HepG2 (cell line): ENCODE measurements around the gene SLCO2B1. TPM values are rescaled to one million over a fixed set of nuclear protein-coding genes. Genes with fewer than 3 reads are reported as not detected.
A peak's percentile ranks its signal among the peaks of the same experiment; 100 is the strongest.

Experiments used
- DMAP1 ChIP-seq: IDR thresholded peaks from 2 replicates; pipeline ENCODE4 v1.6.1; 2016
- EHMT2 ChIP-seq: fragments of 200-600 bp; sonication (generic); IDR thresholded peaks from 2 replicates; pipeline ENCODE4 v1.7.0; 2017; ENCODE audit warnings: antibody characterized with exemption, low read depth, low read length, borderline replicate concordance
- ERF ChIP-seq: IDR thresholded peaks from 2 replicates; pipeline ENCODE4 v1.6.1; 2018; ENCODE audit warnings: missing biosample characterization, missing genetic modification reagents
- FOSL2 ChIP-seq: sonication (generic); formaldehyde crosslinking; IDR thresholded peaks from 2 replicates; pipeline ENCODE4 v1.4.0; 2020; ENCODE audit warnings: missing genetic modification reagents
- GLI4 ChIP-seq: sonication (generic); formaldehyde crosslinking; IDR thresholded peaks from 2 replicates; pipeline ENCODE4 v1.5.1; 2020; ENCODE audit warnings: missing genetic modification reagents, mild to moderate bottlenecking, moderate library complexity, borderline replicate concordance
- HOXD1 ChIP-seq: sonication (generic); formaldehyde crosslinking; IDR thresholded peaks from 2 replicates; pipeline ENCODE4 v1.5.0; 2020; ENCODE audit warnings: missing genetic modification reagents
- MED13 ChIP-seq: sonication (generic); formaldehyde crosslinking; IDR thresholded peaks from 2 replicates; pipeline ENCODE4 v1.5.0; 2020; ENCODE audit warnings: missing genetic modification reagents
- PHF21A ChIP-seq: sonication (generic); formaldehyde crosslinking; IDR thresholded peaks from 2 replicates; pipeline ENCODE4 v1.5.0; 2020; ENCODE audit warnings: mild to moderate bottlenecking, missing genetic modification reagents
- RFXAP ChIP-seq: sonication (generic); formaldehyde crosslinking; IDR thresholded peaks from 2 replicates; pipeline ENCODE4 v1.4.0; 2020; ENCODE audit warnings: missing genetic modification reagents, borderline replicate concordance
- TBX2 ChIP-seq: sonication (generic); formaldehyde crosslinking; IDR thresholded peaks from 2 replicates; pipeline ENCODE4 v1.5.0; 2020; ENCODE audit warnings: missing genetic modification reagents, mild to moderate bottlenecking, borderline replicate concordance
- ZBTB21 ChIP-seq: sonication (generic); formaldehyde crosslinking; IDR thresholded peaks from 2 replicates; pipeline ENCODE4 v1.4.0; 2020; ENCODE audit warnings: missing genetic modification reagents
- ZNF230 ChIP-seq: sonication (generic); formaldehyde crosslinking; IDR thresholded peaks from 2 replicates; pipeline ENCODE4 v1.4.0; 2020; ENCODE audit warnings: mild to moderate bottlenecking, missing genetic modification reagents
- ZNF839 ChIP-seq: sonication (generic); formaldehyde crosslinking; IDR thresholded peaks from 2 replicates; pipeline ENCODE4 v1.4.0; 2020; ENCODE audit warnings: missing genetic modification reagents, mild to moderate bottlenecking, borderline replicate concordance
- polyA plus RNA-seq, 8 experiments: library from polyadenylated mRNA; depleted of rRNA in 3 of 8; stranded (reverse) in 7 of 8; unstranded in 1 of 8; fragments of >200 nt; fragmentation: Illumina TruSeq in 4 of 8; extraction: Trizol in 4 of 8; gene quantifications; 2 replicates each; pipeline versions ENCODE4 v1.2.1 to v1.2.3, GENCODE V29; 2011 to 2016; ENCODE audit warnings: low read depth in 4 of 8, missing spikeins in 1 of 8, mixed read lengths in 1 of 8; ENCODE audit not compliant: insufficient read depth in 1 of 8
- total RNA-seq, 5 experiments: library from RNA; depleted of rRNA; stranded (reverse); fragments of >200 nt; fragmentation: Illumina TruSeq; extraction: Trizol; gene quantifications; 2 replicates each; pipeline ENCODE4 v1.2.3, GENCODE V29; 2016; ENCODE audit warnings: low read depth in 1 of 5
- TF ChIP-seq, protein P1 (sequence below): sonication (generic); formaldehyde crosslinking; IDR thresholded peaks from 2 replicates; pipeline ENCODE4 v1.4.0; 2020; ENCODE audit warnings: low read depth, missing genetic modification reagents
- TF ChIP-seq, protein P2 (sequence below): sonication (generic); formaldehyde crosslinking; IDR thresholded peaks from 2 replicates; pipeline ENCODE4 v1.4.0; 2020; ENCODE audit warnings: missing genetic modification reagents
- TF ChIP-seq, protein P3 (sequence below): sonication (generic); formaldehyde crosslinking; IDR thresholded peaks from 2 replicates; pipeline ENCODE4 v1.4.0; 2020; ENCODE audit warnings: missing genetic modification reagents, borderline replicate concordance
- TF ChIP-seq, protein P4 (sequence below): sonication (generic); formaldehyde crosslinking; IDR thresholded peaks from 2 replicates; pipeline ENCODE4 v1.5.0; 2020; ENCODE audit warnings: missing genetic modification reagents
- TF ChIP-seq, protein P5 (sequence below): sonication (generic); formaldehyde crosslinking; IDR thresholded peaks from 2 replicates; pipeline ENCODE4 v1.8.0; 2023; ENCODE audit warnings: mild to moderate bottlenecking, missing genetic modification reagents

SLCO2B1 gene
- total and polyA plus RNA-seq, 2 of the 13 experiments (the other 11 are each of a cell fraction or from before 2014, with no cell fraction given): 15.3 to 19.8 TPM

DNA sequence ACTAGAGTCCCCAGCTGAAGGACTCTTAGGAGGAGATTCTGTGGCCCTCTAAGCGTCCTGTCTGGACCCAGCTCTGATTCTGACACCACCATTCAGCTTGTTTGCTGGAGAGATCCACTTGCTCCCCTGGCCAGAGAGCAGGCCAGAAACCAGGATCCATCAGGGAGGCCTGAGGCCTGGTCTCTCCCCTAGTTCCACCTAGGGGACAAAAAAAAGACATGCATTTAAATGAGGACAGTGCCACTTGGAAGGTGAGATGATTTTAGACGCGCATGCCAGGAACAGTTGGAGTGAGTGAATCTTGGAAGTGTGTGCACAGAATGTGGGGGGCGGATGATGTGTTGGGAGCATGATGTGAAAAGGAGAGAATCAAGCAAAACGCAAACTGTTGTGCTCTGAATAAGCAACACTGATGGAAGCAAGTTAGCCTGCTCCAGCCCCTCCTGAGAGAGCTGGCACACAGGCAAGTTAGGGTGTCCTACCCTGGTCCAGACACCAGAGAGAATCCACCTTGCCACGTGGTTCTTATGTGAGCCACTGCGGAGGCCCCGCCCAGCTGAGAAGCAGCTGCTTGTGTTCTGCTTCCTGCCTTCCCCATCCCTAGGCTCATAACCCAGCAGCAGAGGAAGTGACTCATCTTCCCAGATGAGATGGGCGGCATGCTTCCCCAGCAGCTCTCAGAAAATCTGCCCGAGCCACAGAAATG, 8.0 kb upstream of the SLCO2B1 start (continued):
- no peak for TF ChIP-seq GLI4
- TF ChIP-seq, protein P1, sequence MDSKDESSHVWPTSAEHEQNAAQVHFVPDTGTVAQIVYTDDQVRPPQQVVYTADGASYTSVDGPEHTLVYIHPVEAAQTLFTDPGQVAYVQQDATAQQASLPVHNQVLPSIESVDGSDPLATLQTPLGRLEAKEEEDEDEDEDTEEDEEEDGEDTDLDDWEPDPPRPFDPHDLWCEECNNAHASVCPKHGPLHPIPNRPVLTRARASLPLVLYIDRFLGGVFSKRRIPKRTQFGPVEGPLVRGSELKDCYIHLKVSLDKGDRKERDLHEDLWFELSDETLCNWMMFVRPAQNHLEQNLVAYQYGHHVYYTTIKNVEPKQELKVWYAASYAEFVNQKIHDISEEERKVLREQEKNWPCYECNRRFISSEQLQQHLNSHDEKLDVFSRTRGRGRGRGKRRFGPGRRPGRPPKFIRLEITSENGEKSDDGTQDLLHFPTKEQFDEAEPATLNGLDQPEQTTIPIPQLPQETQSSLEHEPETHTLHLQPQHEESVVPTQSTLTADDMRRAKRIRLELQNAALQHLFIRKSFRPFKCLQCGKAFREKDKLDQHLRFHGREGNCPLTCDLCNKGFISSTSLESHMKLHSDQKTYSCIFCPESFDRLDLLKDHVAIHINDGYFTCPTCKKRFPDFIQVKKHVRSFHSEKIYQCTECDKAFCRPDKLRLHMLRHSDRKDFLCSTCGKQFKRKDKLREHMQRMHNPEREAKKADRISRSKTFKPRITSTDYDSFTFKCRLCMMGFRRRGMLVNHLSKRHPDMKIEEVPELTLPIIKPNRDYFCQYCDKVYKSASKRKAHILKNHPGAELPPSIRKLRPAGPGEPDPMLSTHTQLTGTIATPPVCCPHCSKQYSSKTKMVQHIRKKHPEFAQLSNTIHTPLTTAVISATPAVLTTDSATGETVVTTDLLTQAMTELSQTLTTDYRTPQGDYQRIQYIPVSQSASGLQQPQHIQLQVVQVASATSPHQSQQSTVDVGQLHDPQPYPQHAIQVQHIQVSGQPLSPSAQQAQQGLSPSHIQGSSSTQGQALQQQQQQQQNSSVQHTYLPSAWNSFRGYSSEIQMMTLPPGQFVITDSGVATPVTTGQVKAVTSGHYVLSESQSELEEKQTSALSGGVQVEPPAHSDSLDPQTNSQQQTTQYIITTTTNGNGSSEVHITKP (CRISPR knock-in tag): no peak
- no peak for TF ChIP-seq RFXAP (CRISPR knock-in tag)
- no peak for TF ChIP-seq PHF21A
- no peak for TF ChIP-seq ZBTB21 (CRISPR knock-in tag)
- TF ChIP-seq, protein P2, sequence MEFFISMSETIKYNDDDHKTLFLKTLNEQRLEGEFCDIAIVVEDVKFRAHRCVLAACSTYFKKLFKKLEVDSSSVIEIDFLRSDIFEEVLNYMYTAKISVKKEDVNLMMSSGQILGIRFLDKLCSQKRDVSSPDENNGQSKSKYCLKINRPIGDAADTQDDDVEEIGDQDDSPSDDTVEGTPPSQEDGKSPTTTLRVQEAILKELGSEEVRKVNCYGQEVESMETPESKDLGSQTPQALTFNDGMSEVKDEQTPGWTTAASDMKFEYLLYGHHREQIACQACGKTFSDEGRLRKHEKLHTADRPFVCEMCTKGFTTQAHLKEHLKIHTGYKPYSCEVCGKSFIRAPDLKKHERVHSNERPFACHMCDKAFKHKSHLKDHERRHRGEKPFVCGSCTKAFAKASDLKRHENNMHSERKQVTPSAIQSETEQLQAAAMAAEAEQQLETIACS (CRISPR knock-in tag): no peak
- TF ChIP-seq TBX2 (CRISPR knock-in tag): no peak
- TF ChIP-seq, protein P3, sequence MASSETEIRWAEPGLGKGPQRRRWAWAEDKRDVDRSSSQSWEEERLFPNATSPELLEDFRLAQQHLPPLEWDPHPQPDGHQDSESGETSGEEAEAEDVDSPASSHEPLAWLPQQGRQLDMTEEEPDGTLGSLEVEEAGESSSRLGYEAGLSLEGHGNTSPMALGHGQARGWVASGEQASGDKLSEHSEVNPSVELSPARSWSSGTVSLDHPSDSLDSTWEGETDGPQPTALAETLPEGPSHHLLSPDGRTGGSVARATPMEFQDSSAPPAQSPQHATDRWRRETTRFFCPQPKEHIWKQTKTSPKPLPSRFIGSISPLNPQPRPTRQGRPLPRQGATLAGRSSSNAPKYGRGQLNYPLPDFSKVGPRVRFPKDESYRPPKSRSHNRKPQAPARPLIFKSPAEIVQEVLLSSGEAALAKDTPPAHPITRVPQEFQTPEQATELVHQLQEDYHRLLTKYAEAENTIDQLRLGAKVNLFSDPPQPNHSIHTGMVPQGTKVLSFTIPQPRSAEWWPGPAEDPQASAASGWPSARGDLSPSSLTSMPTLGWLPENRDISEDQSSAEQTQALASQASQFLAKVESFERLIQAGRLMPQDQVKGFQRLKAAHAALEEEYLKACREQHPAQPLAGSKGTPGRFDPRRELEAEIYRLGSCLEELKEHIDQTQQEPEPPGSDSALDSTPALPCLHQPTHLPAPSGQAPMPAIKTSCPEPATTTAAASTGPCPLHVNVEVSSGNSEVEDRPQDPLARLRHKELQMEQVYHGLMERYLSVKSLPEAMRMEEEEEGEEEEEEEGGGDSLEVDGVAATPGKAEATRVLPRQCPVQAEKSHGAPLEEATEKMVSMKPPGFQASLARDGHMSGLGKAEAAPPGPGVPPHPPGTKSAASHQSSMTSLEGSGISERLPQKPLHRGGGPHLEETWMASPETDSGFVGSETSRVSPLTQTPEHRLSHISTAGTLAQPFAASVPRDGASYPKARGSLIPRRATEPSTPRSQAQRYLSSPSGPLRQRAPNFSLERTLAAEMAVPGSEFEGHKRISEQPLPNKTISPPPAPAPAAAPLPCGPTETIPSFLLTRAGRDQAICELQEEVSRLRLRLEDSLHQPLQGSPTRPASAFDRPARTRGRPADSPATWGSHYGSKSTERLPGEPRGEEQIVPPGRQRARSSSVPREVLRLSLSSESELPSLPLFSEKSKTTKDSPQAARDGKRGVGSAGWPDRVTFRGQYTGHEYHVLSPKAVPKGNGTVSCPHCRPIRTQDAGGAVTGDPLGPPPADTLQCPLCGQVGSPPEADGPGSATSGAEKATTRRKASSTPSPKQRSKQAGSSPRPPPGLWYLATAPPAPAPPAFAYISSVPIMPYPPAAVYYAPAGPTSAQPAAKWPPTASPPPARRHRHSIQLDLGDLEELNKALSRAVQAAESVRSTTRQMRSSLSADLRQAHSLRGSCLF (CRISPR knock-in tag): no peak
- TF ChIP-seq ZNF230 (CRISPR knock-in tag): no peak
- TF ChIP-seq, protein P4, sequence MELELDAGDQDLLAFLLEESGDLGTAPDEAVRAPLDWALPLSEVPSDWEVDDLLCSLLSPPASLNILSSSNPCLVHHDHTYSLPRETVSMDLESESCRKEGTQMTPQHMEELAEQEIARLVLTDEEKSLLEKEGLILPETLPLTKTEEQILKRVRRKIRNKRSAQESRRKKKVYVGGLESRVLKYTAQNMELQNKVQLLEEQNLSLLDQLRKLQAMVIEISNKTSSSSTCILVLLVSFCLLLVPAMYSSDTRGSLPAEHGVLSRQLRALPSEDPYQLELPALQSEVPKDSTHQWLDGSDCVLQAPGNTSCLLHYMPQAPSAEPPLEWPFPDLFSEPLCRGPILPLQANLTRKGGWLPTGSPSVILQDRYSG (CRISPR knock-in tag): no peak
- TF ChIP-seq, protein P5, sequence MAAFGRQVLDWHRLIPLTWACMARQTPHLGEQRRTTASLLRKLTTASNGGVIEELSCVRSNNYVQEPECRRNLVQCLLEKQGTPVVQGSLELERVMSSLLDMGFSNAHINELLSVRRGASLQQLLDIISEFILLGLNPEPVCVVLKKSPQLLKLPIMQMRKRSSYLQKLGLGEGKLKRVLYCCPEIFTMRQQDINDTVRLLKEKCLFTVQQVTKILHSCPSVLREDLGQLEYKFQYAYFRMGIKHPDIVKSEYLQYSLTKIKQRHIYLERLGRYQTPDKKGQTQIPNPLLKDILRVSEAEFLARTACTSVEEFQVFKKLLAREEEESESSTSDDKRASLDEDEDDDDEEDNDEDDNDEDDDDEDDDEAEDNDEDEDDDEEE (CRISPR knock-in tag): no peak
- TF ChIP-seq ERF: peak; percentile 32; the same call in 1 of the 2 replicates
- TF ChIP-seq EHMT2: no peak
- TF ChIP-seq ZNF839 (CRISPR knock-in tag): no peak
- peak; percentile 96 for TF ChIP-seq FOSL2 (CRISPR knock-in tag)
- TF ChIP-seq DMAP1 (CRISPR knock-in tag): 0 out of 2 replicates have a peak, but pooled peaks have one; percentile 26
- no peak for TF ChIP-seq HOXD1 (CRISPR knock-in tag)
- no peak for TF ChIP-seq MED13 (CRISPR knock-in tag)
